Nephron progenitor cell (in vitro differentiated cells): ENCODE results near the gene HMGCS1.
"Not testable (repeated sequence)": the region's sequence is repeated elsewhere in the genome, so short reads cannot be mapped to it uniquely, and the experiment has no call there.

ENCODE experiments used
- DNase-seq: peaks from one replicate; pipeline ENCODE4 v3.0.0; 2021
- H3K27ac Mint-ChIP-seq: 2 replicates; pipeline ENCODE4 v1.8.0; 2021; ENCODE audit warnings: mild to moderate bottlenecking, moderate library complexity, mixed read lengths
- H3K27me3 Mint-ChIP-seq: 2 replicates; pipeline ENCODE4 v1.8.0; 2021; ENCODE audit warnings: mild to moderate bottlenecking, low read depth, mixed read lengths; ENCODE audit not compliant: poor library complexity
- H3K36me3 Mint-ChIP-seq: 2 replicates; pipeline ENCODE4 v1.8.0; 2021; ENCODE audit warnings: low read depth, mixed read lengths
- H3K4me1 Mint-ChIP-seq: 2 replicates; pipeline ENCODE4 v1.8.0; 2021; ENCODE audit warnings: mixed read lengths
- H3K4me3 Mint-ChIP-seq: 2 replicates; pipeline ENCODE4 v1.8.0; 2021; ENCODE audit warnings: mild to moderate bottlenecking, moderate library complexity, mixed read lengths
- H3K9me3 Mint-ChIP-seq: 2 replicates; pipeline ENCODE4 v1.8.0; 2021; ENCODE audit warnings: mild to moderate bottlenecking, moderate library complexity, mixed read lengths
- TF ChIP-seq, protein P1 (sequence below): fragments of 200-600 bp; sonication (generic); IDR thresholded peaks from 2 replicates; pipeline ENCODE4 v1.5.0; 2021; ENCODE audit warnings: antibody characterized with exemption

HMGCS1 gene

DNA sequence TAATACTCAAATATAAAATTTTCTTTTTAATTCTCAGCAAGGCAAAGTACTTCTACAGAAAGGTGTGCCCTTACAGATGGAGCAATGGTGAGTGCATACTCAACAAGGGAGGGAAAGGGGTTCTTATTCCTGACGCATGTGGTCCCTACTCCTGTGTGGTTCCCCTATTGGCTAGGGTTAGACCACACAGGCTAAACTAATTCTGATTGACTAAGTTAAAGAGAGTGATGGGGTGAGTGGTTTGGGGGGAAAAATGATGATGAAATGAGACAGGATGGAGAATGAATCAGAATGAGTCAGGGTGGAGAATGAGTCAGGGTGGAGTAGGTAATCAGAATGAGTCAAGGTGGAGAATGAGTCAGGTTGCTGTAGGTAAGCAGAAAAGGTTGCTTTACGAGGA, 22.9 kb upstream of the HMGCS1 start:
- TF ChIP-seq, protein P1, sequence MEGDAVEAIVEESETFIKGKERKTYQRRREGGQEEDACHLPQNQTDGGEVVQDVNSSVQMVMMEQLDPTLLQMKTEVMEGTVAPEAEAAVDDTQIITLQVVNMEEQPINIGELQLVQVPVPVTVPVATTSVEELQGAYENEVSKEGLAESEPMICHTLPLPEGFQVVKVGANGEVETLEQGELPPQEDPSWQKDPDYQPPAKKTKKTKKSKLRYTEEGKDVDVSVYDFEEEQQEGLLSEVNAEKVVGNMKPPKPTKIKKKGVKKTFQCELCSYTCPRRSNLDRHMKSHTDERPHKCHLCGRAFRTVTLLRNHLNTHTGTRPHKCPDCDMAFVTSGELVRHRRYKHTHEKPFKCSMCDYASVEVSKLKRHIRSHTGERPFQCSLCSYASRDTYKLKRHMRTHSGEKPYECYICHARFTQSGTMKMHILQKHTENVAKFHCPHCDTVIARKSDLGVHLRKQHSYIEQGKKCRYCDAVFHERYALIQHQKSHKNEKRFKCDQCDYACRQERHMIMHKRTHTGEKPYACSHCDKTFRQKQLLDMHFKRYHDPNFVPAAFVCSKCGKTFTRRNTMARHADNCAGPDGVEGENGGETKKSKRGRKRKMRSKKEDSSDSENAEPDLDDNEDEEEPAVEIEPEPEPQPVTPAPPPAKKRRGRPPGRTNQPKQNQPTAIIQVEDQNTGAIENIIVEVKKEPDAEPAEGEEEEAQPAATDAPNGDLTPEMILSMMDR = no peak
- DNase-seq = no peak
- H3K4me3 Mint-ChIP-seq = no peak overlapping the region
- H3K27ac Mint-ChIP-seq = no peak overlapping the region
- H3K4me1 Mint-ChIP-seq = no peaks in the 10 kb centered on the region
- peaks cover 4% of the 10 kb centered on the region for H3K27me3 Mint-ChIP-seq
- H3K36me3 Mint-ChIP-seq = no peaks in the 10 kb centered on the region
- peaks cover 49% of the 10 kb centered on the region for H3K9me3 Mint-ChIP-seq

DNA sequence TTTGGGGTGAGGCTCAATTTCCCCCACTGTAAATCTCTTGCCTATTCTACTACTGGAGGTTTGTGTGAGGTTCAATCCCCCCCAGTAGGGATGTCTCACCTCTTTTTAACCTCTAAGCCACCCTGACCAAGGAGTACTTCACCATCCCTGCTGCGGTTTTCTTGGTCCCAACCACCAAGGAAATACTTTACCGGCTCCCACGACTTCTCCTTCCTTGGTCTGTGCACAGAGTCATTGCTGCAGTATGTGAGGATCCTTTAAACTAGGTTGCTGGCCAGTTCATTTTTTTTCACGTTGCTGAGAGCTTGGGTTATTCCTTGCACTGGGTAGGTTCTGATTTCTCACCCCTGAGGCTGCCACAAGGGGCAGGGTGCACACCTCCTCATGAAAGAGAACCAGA, 22.5 kb upstream of the HMGCS1 start:
- no peak for DNase-seq
- Mint-ChIP-seq H3K9me3 (peaks cover 45% of the 10 kb centered on the region), H3K36me3 (no peaks in the 10 kb centered on the region), H3K4me3 (no peak overlapping the region), H3K4me1 (no peaks in the 10 kb centered on the region), H3K27ac (no peak overlapping the region), H3K27me3 (peaks cover 4% of the 10 kb centered on the region)
- TF ChIP-seq, protein P1 = no peak

DNA sequence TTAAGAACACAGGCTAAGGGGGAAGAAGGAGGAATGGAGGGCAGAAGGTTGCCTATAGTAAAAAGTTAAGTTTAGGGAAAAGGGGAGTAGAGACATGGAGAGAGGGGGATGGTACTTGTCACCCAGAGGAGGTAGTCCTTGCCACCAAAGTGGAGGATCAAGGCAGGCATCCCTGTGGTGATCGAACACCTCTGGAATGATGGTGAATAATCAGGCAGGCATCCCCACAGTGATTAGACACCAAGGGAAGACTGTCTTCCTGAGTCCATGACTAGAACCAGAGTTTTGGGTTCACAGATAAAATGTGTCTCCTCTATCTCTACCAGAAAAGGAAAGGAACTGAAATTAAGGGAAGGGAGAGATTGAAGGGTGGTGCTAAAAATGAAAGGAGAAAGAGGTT, 19.2 kb upstream of the HMGCS1 start:
- H3K36me3 Mint-ChIP-seq = no peaks in the 10 kb centered on the region
- no peak overlapping the region for H3K4me3 Mint-ChIP-seq
- no peak for DNase-seq
- H3K27ac Mint-ChIP-seq = no peak overlapping the region
- TF ChIP-seq, protein P1 = no peak
- H3K9me3 Mint-ChIP-seq = peaks cover 33% of the 10 kb centered on the region
- H3K27me3 Mint-ChIP-seq = peaks cover 4% of the 10 kb centered on the region
- H3K4me1 Mint-ChIP-seq = no peaks in the 10 kb centered on the region

DNA sequence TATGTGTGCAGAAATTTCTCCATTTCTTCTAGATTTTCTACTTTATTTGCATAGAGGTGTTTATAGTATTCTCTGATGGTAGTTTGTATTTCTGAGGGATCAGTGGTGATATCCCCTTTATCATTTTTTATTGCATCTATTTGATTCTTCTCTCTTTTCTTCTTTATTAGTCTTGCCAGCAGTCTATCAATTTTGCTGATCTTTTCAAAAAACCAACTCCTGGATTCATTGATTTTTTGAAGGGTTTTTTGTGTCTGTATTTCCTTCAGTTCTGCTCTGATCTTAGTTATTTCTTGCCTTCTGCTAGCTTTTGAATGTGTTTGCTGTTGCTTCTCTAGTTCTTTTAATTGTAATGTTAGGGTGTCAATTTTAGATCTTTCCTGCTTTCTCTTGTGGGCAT, 12.4 kb upstream of the HMGCS1 start:
- peaks cover 40% of the 10 kb centered on the region for H3K9me3 Mint-ChIP-seq
- not testable (repeated sequence) for H3K36me3 Mint-ChIP-seq, DNase-seq, H3K27ac Mint-ChIP-seq, H3K27me3 Mint-ChIP-seq, H3K4me3 Mint-ChIP-seq, H3K4me1 Mint-ChIP-seq

DNA sequence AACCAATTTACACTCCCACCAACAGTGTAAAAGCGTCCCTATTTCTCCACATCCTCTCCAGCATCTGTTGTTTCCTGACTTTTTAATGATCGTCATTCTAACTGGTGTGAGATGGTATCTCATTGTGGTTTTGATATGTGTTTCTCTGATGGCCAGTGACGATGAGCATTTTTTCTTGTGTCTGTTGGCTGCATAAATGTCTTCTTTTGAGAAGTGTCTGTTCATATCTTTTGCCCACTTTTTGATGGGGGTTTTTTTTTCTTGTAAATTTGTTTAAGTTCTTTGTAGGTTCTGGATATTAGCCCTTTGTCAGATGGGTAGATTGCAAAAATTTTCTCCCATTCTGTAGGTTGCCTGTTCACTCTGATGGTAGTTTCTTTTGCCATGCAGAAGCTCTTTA, 10.3 kb upstream of the HMGCS1 start:
- not testable (repeated sequence) for H3K4me3 Mint-ChIP-seq, DNase-seq, H3K27ac Mint-ChIP-seq, H3K4me1 Mint-ChIP-seq, H3K27me3 Mint-ChIP-seq, H3K36me3 Mint-ChIP-seq
- peaks cover 43% of the 10 kb centered on the region for H3K9me3 Mint-ChIP-seq

DNA sequence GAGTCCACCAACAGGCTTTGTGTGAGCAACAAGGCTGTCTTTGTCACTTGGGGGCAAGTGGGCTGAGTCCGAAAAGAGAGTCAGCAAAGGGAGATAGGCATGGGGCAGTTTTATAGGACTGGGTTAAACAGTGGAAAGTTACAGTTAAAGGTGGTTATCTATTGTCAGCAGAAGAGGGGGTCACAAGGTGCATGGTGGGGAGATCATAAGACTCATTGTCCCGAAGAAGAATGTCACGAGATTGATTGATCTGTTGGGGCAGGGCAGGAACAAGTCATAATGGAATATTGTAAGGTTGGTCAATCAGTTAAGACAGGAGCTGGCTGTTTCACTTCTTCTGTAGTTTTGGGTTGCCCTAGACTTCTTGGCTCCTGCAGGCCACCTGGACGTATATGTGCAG, 7.6 kb upstream of the HMGCS1 start:
- Mint-ChIP-seq H3K4me3 (no peak overlapping the region), H3K4me1 (no peaks in the 10 kb centered on the region), H3K36me3 (peaks cover 5% of the 10 kb centered on the region), H3K9me3 (peaks cover 45% of the 10 kb centered on the region), H3K27me3 (peaks cover 8% of the 10 kb centered on the region), H3K27ac (no peak overlapping the region)
- no peak for DNase-seq
- TF ChIP-seq, protein P1 = no peak

DNA sequence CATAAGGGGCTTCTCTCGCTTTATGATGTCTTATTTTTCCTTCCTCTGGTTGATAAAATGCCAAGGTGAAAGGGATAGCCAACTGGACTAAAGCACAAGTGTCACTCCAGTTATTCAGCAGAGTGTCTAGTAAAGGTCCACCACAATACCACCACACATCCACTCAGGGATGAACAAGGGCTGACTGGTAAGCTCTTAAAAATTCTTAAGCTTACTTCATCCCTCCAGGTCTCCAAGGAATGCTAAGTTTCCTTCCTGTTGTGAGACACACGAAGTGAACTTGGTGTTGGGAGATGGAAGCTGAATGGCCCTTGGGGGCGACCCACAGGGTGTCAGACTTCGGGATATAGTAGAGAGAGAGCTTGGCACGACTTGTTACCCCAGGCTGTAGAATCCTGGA, 3.2 kb upstream of the HMGCS1 start:
- H3K9me3 Mint-ChIP-seq = peaks cover 41% of the 10 kb centered on the region
- peaks cover 19% of the 10 kb centered on the region for H3K36me3 Mint-ChIP-seq
- TF ChIP-seq, protein P1 = no peak

More for the DNA sequence above, 3.2 kb upstream of the HMGCS1 start:
- Mint-ChIP-seq H3K4me1 (peaks cover 32% of the 10 kb centered on the region), H3K4me3 (no peak overlapping the region), H3K27ac (no peak overlapping the region), H3K27me3 (peaks cover 6% of the 10 kb centered on the region)
- no peak for DNase-seq
